GM21528 (cell line): ENCODE measurements around the gene NYAP2.

Experiments used
- ATAC-seq: cut with Tn5 transposase; IDR thresholded peaks from one replicate; pipeline ENCODE4 v1.9.1; 2021; ENCODE audit warnings: mild to moderate bottlenecking, moderate library complexity; ENCODE audit not compliant: unreplicated experiment, low FRiP score

The NYAP2 gene

GRCh38 chr2:225472161-225472560 lies 72.7 kb downstream of the NYAP2 start:
- no peak for ATAC-seq

DNA sequence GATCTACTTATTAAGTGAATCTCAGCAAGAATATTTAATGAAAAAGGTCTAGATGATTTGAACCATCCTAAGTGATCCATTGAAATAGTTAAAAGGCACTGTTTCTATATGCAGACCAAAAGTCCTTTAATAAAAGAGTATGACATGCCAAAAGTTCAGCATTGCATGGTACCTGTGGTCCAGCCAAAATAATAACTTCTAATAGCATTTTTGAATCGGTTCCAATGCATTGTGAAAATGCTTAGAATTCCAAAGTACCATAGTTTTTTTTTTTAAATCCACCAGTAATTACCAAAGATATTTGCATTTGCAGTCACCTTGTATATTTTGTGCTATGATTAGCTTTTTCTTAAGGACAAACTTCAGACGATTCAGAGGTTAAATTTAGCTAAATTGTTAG lies 79.9 kb downstream of the NYAP2 start:
- no peak for ATAC-seq

DNA sequence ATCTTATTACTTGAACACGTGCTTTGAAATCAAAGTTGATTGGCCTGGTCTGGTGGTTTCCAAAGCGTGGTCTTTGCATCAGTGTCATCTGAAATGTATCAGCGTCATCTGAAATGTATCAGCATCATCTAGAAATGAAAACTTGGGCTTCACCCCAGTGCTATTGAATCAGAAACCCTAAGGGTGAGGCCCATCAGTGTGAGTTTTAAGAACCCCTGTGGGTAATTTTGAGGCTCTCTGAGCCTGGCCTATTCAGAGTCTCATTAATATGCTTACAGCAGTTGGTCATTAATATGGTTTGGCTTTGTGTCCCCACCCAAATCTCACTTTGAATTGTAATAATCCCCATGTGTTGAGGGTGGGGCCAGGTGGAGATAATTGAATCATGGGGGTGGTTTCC lies 85.2 kb downstream of the NYAP2 start:
- no peak for ATAC-seq

- no peak for ATAC-seq
Measured at GRCh38 chr2:225486236-225486635, 86.7 kb downstream of the NYAP2 start.

- ATAC-seq: no peak
Measured at GRCh38 chr2:225487878-225488416, 88.4 kb downstream of the NYAP2 start.

DNA sequence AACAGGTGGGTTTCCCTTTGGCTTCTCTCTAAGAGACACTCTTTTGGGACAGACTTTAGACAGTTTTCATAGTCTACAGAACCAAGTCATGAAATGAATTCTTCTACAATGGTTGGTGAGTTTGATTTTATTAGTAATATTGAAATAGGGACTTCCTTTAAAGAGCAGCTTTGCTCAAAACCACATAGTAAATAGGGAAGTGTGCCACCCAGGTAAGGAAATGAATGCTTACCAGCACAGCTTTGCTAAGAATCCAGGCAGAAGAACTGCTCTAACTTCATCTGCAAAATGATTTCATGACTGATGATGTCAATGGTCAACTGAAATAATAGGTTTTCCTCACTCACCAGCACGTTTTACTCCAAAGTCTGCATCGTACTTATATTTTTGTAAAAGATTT lies 89.2 kb downstream of the NYAP2 start:
- no peak for ATAC-seq

- no peak for ATAC-seq
Measured at GRCh38 chr2:225493420-225494099, 94.0 kb downstream of the NYAP2 start.

GRCh38 chr2:225494100-225494459 lies 94.6 kb downstream of the NYAP2 start:
- no peak for ATAC-seq

DNA sequence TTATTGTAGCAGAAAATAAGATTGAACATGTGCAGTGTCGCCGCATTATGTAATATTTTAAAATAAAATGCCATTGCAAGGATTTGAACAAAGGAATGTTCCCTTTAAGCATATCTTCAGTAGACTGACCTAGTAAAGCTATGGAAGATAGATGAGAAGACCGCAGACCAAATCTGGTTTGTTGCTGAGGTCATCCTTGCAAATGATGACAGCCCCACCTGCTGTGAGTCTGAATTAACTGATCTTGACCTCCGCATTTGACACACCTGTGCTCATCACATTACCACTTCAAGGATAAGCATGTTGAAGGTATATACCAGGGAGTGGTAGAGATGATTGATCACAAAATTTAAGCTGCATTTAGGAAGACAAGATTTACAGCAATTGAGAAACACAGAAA lies 96.2 kb downstream of the NYAP2 start:
- no peak for ATAC-seq

GRCh38 chr2:225496568-225496967 lies 97.1 kb downstream of the NYAP2 start:
- no peak for ATAC-seq

DNA sequence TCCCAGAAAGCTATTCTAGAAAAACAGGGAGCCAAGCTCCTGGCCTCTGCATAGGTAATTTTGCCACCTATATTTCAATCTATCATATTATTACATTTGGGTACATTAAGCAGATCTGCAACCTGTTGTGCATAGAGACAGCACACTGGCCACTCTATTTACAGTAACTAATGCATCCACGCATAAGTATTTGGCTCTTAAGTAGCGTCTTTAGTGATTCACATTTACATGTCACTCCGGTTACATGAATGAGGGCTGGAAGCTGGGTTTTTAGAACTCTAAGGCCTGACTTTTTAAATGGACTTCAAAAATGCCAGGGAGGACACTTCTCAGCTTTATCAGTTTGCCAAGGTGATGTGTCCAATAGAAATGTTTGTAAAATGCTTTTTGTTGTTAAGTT lies 97.7 kb downstream of the NYAP2 start:
- no peak for ATAC-seq

DNA sequence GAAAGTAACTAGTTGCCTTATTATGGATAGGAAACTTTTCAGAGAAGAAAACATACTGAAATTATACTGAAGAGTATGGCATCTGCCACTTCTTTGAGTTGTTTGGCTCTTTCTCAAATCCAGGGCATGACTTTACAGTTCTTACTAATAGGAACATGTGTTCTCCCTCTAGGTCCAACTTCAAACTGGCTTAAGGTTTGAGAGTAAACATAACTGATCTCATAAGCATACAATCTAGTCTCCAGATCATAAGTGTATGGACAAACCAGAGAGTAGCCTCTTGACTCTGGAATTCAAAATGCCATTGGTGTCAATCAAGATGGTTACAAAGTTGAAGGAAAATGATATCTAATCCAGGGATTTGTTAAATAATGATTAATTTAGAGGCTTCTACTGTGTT lies 101.5 kb downstream of the NYAP2 start:
- no peak for ATAC-seq

DNA sequence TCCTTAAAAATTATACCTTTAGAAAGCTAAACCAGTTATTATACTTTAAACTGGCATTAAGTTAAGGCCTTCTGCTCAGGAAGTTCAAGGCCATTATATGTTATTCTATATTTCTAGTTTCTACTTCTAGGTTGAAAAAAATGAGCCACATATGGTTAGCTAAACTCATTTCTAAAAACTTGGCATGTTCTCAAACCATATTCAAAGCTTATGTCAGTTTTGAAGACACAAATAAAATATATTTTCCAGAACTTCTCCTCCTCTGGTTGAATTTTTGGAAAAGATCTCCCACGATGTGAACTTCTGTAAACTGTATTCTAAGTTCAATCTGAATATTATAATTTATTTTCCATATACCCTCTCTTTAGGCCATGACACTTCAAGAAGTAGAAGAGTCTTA lies 103.5 kb downstream of the NYAP2 start:
- no peak for ATAC-seq

DNA sequence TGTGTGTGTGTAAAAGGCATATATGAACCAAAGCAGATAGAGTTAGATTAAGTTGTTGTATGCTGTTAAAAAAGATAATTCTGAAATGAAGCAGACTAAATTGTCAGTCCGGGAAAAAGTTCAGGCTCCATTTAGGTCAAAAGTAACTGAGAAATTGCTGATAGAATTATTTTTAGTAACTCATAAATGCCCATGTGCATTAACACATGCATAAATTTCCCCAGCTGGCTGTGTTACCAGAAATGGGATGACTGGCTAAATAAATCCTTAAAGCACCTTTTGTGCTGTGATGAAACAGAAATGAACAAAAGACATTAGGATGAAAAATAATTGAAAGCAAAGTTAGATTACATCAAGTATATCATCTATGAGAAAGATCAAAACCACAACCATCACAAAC lies 111.3 kb downstream of the NYAP2 start:
- no peak for ATAC-seq

- no peak for ATAC-seq
Measured at GRCh38 chr2:225512469-225512868, 113.0 kb downstream of the NYAP2 start.

- no peak for ATAC-seq
Measured at GRCh38 chr2:225512876-225513540, 113.5 kb downstream of the NYAP2 start.

- no peak for ATAC-seq
Measured at GRCh38 chr2:225515033-225515432, 115.5 kb downstream of the NYAP2 start.

DNA sequence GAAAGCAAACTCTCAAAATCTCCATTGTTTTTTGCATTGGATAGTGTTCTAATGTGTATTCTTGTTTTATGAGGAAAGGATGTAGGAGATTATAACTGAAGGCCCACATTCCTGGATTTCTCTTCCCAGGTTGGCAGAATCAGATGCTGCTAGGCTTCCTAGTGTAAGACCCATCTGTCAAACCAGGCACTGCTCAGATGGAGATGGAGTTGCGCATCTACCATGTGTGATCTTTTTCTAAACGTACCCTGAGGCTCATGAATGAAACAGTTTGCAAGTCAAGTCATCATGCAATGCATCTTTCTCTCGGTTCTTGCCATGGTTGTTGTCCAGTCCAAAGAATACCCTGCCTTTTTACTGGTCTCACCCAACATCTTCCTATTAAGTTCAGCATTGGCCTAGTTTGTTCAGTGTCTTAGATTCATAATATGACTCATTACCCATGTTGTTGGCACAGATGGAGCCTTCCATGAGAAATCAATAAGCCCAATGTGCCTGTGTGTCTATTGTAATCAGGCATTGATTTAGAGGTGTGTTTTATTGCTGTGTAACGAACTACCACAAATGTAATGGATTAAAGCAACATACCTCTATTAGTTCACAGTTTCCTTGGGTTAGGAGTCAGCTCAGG lies 127.4 kb downstream of the NYAP2 start:
- no peak for ATAC-seq

DNA sequence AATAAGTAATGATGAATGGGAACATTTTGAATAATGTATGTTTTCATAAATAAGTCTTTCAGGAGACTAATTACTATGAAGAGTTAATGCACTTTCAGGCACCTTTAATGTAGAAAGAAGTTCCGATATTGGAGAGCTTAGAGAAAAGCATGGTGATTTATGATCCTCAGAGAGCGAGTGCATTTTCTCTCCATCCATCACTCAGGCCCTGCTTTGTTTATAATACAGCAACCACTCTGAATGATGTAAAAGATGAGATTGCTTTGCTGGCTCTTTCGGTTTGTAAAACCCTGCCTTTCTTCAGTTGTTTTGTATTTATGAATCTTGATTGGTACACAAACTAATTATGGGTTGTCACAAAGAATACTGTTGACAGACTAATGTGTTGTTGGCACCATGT lies 132.0 kb downstream of the NYAP2 start:
- no peak for ATAC-seq

- ATAC-seq: no peak
Measured at GRCh38 chr2:225532096-225532495, 132.6 kb downstream of the NYAP2 start.

DNA sequence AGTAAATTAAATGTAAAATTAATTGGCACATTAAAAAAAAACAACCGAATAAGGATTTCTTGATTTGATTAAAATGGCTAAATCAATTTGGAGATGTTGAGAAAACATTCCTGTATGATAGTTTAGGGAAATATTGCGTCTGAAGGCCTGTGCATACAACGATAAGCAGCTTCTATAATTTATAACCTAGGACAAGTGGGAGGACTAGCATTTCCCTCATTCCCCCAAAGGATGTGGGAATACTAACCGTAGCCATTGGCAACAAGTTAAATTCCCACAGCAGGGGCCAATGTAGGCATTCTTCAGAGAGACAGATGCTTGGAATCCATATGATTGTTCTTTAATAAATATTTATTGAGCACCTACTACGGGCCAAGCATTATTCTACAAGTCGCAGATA lies 134.5 kb downstream of the NYAP2 start:
- no peak for ATAC-seq

DNA sequence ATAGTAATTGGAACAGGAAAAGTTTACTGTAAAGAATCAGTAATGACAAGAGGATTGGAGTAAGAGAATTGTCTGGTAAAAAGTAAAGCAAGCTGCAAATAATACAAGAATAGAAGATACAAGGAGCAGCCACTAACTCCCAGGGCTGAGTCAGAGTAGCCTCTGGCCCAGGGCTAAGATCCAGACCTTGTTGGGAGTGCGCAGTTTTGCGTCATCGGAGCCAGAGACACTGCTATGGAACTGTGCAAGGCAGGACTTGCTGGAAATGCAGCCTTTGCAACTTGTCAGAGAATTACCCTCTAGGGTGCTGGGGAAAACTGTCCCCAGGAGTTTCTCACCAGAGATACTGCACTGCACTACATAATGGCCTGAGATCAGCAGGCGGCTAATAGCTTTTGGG lies 135.2 kb downstream of the NYAP2 start:
- no peak for ATAC-seq
